Fibroblast of the aortic adventitia (primary cell): ENCODE data around the gene MPEG1. TPM values are rescaled to one million over a fixed set of nuclear protein-coding genes. Genes with fewer than 3 reads are reported as not detected.

Experiments
- DNase-seq: peaks from one replicate; pipeline ENCODE4 v3.0.0-alpha.2; 2010; ENCODE audit warnings: low read depth
- H3K4me3 ChIP-seq: 2 replicates; pipeline ENCODE4 v1.5.1; 2011; ENCODE audit warnings: low read depth, mild to moderate bottlenecking, control low read depth, low read length, moderate library complexity
- total RNA-seq: library from RNA; depleted of rRNA; stranded (reverse); fragments of >200 nt; gene quantifications from 2 replicates; pipeline ENCODE4 v1.2.3, GENCODE V29; 2012; ENCODE audit warnings: low replicate concordance
- TF ChIP-seq, protein P1 (sequence below): IDR thresholded peaks from 2 replicates; pipeline ENCODE4 v1.5.1; 2011; ENCODE audit warnings: mild to moderate bottlenecking, low read length, control low read depth, inconsistent platforms; ENCODE audit not compliant: insufficient read depth

Gene MPEG1
- total RNA-seq, 1 donor, result not detected

DNA sequence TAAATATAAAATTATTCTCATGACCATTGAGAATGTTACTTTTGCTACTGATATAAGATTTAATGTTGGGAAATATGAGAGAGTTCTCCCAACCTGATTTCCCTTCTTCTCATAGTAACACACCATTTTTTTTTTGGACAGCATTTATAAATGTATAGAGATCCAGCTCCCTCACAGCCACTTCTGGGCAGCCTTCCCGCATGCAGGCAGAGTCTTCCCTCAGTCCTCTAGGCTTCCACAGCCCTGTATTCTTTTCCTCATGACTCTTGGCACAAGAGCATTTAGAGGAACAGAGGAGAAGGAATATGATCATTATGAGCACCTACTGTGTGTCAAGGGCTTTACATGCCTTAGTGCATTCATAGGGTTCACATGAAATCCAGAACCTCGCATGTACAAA lies 31.8 kb downstream of the MPEG1 start:
- no peak overlapping the region for H3K4me3 ChIP-seq
- DNase-seq, result no peak
- TF ChIP-seq, protein P1, sequence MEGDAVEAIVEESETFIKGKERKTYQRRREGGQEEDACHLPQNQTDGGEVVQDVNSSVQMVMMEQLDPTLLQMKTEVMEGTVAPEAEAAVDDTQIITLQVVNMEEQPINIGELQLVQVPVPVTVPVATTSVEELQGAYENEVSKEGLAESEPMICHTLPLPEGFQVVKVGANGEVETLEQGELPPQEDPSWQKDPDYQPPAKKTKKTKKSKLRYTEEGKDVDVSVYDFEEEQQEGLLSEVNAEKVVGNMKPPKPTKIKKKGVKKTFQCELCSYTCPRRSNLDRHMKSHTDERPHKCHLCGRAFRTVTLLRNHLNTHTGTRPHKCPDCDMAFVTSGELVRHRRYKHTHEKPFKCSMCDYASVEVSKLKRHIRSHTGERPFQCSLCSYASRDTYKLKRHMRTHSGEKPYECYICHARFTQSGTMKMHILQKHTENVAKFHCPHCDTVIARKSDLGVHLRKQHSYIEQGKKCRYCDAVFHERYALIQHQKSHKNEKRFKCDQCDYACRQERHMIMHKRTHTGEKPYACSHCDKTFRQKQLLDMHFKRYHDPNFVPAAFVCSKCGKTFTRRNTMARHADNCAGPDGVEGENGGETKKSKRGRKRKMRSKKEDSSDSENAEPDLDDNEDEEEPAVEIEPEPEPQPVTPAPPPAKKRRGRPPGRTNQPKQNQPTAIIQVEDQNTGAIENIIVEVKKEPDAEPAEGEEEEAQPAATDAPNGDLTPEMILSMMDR, result no peak

GRCh38 chr11:59180168-59180776 lies 32.5 kb downstream of the MPEG1 start:
- no peak overlapping the region for H3K4me3 ChIP-seq
- TF ChIP-seq, protein P1, result no peak
- no peak for DNase-seq

- DNase-seq, result no peak
- no peak overlapping the region for H3K4me3 ChIP-seq
- TF ChIP-seq, protein P1, result no peak
These were observed 33.6 kb downstream of the MPEG1 start for GRCh38 chr11:59179121-59179520.

DNA sequence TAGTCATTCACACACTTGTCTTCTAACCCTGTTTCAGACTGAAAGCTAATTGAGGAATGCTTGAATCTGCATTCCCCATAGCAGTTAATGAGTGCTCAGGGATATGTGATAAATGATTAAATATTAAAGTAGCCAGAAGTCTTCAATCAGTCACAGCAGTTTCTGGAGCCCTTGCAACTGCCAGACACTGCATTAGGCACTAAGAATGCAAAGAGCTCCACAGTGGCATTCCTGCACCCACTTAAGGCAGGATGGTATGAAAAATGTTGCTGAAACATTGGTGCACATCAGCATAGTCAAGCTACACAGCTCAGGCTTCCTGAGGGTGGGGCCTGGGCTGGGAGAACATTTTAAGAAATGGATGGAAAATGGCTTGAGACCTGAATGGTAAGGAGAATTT lies 34.3 kb downstream of the MPEG1 start:
- no peak for DNase-seq

GRCh38 chr11:59176330-59176729 lies 36.4 kb downstream of the MPEG1 start:
- DNase-seq, result no peak
- no peak overlapping the region for H3K4me3 ChIP-seq
- TF ChIP-seq, protein P1, result no peak

More for the DNA sequence above, 34.3 kb downstream of the MPEG1 start:
- TF ChIP-seq, protein P1, result no peak
- no peak overlapping the region for H3K4me3 ChIP-seq

- no peak overlapping the region for H3K4me3 ChIP-seq
- TF ChIP-seq, protein P1, result no peak
- no peak for DNase-seq
These were observed 37.6 kb downstream of the MPEG1 start for GRCh38 chr11:59175091-59175501.

- DNase-seq, result no peak
- H3K4me3 ChIP-seq, result no peak overlapping the region
- TF ChIP-seq, protein P1, result no peak
These were observed 38.1 kb downstream of the MPEG1 start for GRCh38 chr11:59174664-59175033.
